Right lobe of liver (tissue), 4 donors: ENCODE data around the gene SF3B3.

Experiments
- POLR2A ChIP-seq: fragments of 450-650 bp; IDR thresholded peaks from one replicate; pipeline ENCODE4 v1.6.1; 2017; ENCODE audit warnings: antibody characterized with exemption, mild to moderate bottlenecking
- TF ChIP-seq, protein P1 (sequence below), 4 donors: fragments of 200-600 bp in 3 of 4; fragments of 450-650 bp in 1 of 4; IDR thresholded peaks; one replicate each; pipeline versions ENCODE4 v1.5.1 to v1.8.0; 2016 to 2022; ENCODE audit warnings: antibody characterized with exemption in 4 of 4, mild to moderate bottlenecking in 2 of 4
- donor health status: DM: no; HTN: no; CAD: no.
- donor health status: DM: no; HTN: no; CAD: no.
- donor health status: DM: no; HTN: yes; CAD: no.

DNA sequence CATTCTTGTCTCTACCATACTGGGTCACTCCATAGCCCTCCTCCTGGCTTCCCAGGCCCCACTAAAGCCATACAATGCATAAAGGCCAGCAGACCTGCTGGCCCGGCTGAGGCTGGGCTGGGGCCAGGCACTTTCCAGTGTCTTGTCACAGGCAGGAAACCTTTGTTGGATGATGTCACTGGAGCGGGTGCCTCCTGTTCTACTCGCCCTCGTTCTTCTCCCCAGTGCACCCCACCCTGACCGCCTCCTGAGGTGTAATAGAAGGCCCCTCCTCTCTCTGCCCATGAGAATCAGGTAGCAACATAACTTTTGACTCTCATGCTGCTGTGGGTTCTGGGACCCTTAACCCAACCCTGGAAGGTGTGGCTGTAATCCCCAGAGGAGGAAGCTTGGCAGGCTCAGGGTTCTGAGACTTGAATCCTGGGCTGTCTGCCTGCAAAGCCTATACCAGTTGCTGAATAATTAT, 68.5 kb downstream of the SF3B3 start:
- TF ChIP-seq, protein P1, sequence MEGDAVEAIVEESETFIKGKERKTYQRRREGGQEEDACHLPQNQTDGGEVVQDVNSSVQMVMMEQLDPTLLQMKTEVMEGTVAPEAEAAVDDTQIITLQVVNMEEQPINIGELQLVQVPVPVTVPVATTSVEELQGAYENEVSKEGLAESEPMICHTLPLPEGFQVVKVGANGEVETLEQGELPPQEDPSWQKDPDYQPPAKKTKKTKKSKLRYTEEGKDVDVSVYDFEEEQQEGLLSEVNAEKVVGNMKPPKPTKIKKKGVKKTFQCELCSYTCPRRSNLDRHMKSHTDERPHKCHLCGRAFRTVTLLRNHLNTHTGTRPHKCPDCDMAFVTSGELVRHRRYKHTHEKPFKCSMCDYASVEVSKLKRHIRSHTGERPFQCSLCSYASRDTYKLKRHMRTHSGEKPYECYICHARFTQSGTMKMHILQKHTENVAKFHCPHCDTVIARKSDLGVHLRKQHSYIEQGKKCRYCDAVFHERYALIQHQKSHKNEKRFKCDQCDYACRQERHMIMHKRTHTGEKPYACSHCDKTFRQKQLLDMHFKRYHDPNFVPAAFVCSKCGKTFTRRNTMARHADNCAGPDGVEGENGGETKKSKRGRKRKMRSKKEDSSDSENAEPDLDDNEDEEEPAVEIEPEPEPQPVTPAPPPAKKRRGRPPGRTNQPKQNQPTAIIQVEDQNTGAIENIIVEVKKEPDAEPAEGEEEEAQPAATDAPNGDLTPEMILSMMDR (IDR thresholded peaks at IDR 0.05): no peak
- TF ChIP-seq POLR2A: no peak
